PC-3 (cell line): ENCODE data around the gene TMEM131. TPM values are rescaled to one million over a fixed set of nuclear protein-coding genes. Genes with fewer than 3 reads are reported as not detected.

Experiments used
- ATAC-seq: fragments of 200-7000 bp; cut with Tn5 transposase; 2 replicates; pipeline ENCODE4 v1.9.1; 2020; ENCODE audit warnings: mild to moderate bottlenecking, moderate library complexity
- BruUV-seq: library from RNA; stranded (reverse); fragments of 400-500 nt; replicated peaks from 2 replicates; lab custom pipeline; 2021; lab: Mats Ljungman, UMichigan
- CTCF ChIA-PET: fragments of 300-600 bp; sonication (Branson Sonifier 250); formaldehyde crosslinking; loops from one replicate; lab custom pipeline; 2022; ENCODE audit warnings: antibody characterized with exemption; lab: Charles Lee
- POLR2A ChIA-PET: fragments of 300-600 bp; sonication (Branson Sonifier 250); formaldehyde crosslinking; loops from one replicate; lab custom pipeline; 2022; ENCODE audit warnings: antibody characterized with exemption; ENCODE audit not compliant: unreplicated experiment; lab: Charles Lee
- DNase-seq: peaks from one replicate; pipeline ENCODE4 v3.0.0-alpha.2; 2015
- H2AFZ ChIP-seq: fragments of 300-600 bp; sonication (generic); 2 replicates; pipeline ENCODE4 v1.6.0; 2016; ENCODE audit warnings: antibody characterized with exemption, low read length
- H3F3A ChIP-seq: fragments of 300-600 bp; sonication (generic); one replicate; pipeline ENCODE4 v1.6.0; 2017; ENCODE audit warnings: antibody characterized with exemption, low read length, control low read depth, mild to moderate bottlenecking; ENCODE audit not compliant: unreplicated experiment
- H3K27ac ChIP-seq: fragments of 300-600 bp; sonication (generic); 2 replicates; pipeline ENCODE4 v1.5.1; 2016; ENCODE audit warnings: mild to moderate bottlenecking, low read length
- H3K27me3 ChIP-seq: fragments of 300-600 bp; sonication (generic); 2 replicates; pipeline ENCODE4 v1.6.1; 2016; ENCODE audit warnings: low read length, mixed read lengths
- H3K36me3 ChIP-seq: fragments of 300-600 bp; sonication (generic); 2 replicates; pipeline ENCODE4 v1.6.1; 2016; ENCODE audit warnings: low read depth, mixed run types, low read length, mixed read lengths
- H3K4me1 ChIP-seq: fragments of 300-600 bp; sonication (generic); 2 replicates; pipeline ENCODE4 v1.5.1; 2016; ENCODE audit warnings: low read length; ENCODE audit not compliant: insufficient read depth
- H3K4me2 ChIP-seq: fragments of 300-600 bp; sonication (generic); 2 replicates; pipeline ENCODE4 v1.6.0; 2016; ENCODE audit warnings: low read length
- H3K4me3 ChIP-seq: fragments of 300-600 bp; sonication (generic); 2 replicates; pipeline ENCODE4 v1.5.1; 2016; ENCODE audit warnings: mild to moderate bottlenecking, low read length, mixed read lengths
- H3K79me2 ChIP-seq: fragments of 300-600 bp; sonication (generic); 2 replicates; pipeline ENCODE4 v1.6.1; 2017; ENCODE audit warnings: low read length, mixed read lengths
- H3K9ac ChIP-seq: fragments of 300-600 bp; sonication (generic); 2 replicates; pipeline ENCODE4 v1.6.0; 2016; ENCODE audit warnings: mild to moderate bottlenecking, low read length
- H3K9me2 ChIP-seq: fragments of 300-600 bp; sonication (generic); replicated peaks from 2 replicates; pipeline ENCODE4 v1.6.1; 2016; ENCODE audit warnings: mixed run types, low read length, mixed read lengths
- H3K9me3 ChIP-seq: fragments of 300-600 bp; sonication (generic); 2 replicates; pipeline ENCODE4 v1.6.1; 2016; ENCODE audit warnings: low read length, mixed read lengths
- H4K20me1 ChIP-seq: fragments of 300-600 bp; sonication (generic); 2 replicates; pipeline ENCODE4 v1.6.1; 2016; ENCODE audit warnings: low read length, mixed read lengths
- CTCF ChIP-seq: fragments of 300-600 bp; sonication (generic); conservative IDR thresholded peaks from 2 replicates; pipeline ENCODE4 v1.5.1; 2017; ENCODE audit warnings: antibody characterized with exemption, low read depth, mild to moderate bottlenecking, low read length
- EZH2 ChIP-seq: fragments of 300-600 bp; sonication (generic); IDR thresholded peaks from one replicate; pipeline ENCODE4 v1.6.1; 2017; ENCODE audit warnings: antibody characterized with exemption, mild to moderate bottlenecking, low read length; ENCODE audit not compliant: unreplicated experiment
- EZH2phosphoT487 ChIP-seq: fragments of 300-600 bp; sonication (generic); IDR thresholded peaks from 2 replicates; pipeline ENCODE4 v1.6.1; 2018; ENCODE audit warnings: mild to moderate bottlenecking, antibody characterized with exemption, low read length, borderline replicate concordance
- intact Hi-C: fragments of 100-400 bp; cut with micrococcal nuclease; formaldehyde crosslinking; loops from 2 replicates; pipeline ENCODE4 v1.9.0; 2023
- total RNA-seq: library from RNA; depleted of rRNA; stranded (reverse); fragments of >200 nt; gene quantifications from 2 replicates; pipeline ENCODE4 v1.2.3, GENCODE V29; 2014

Gene TMEM131
- total RNA-seq, 1 experiment from 2014 or later = 21.1 TPM

- Histone ChIP-seq H3K9me3 (no peaks in the 10 kb centered on the region), H3K79me2 (no peaks in the 10 kb centered on the region), H3K4me3 (no peak overlapping the region), H4K20me1 (no peaks in the 10 kb centered on the region), H3K27me3 (no peaks in the 10 kb centered on the region), H3K9me2 (no peaks in the 10 kb centered on the region), H3K9ac (no peak overlapping the region), H3K27ac (no peak overlapping the region), H3K4me1 (no peaks in the 10 kb centered on the region), H3K36me3 (no peaks in the 10 kb centered on the region), H3F3A (no peaks in the 10 kb centered on the region), H3K4me2 (no peak overlapping the region), H2AFZ (no peak overlapping the region)
- DNase-seq (no peak), ATAC-seq (no peak)
- TF ChIP-seq EZH2 (no peak), CTCF (no peak), EZH2phosphoT487 (no peak)
- intact Hi-C loops = no loop called here
- ChIA-PET POLR2A (interaction anchor here (0.6 kb wide), 1 partner anchor 30 kb away, joined by 4 read pairs; no protein-coding TSS in a partner anchor), CTCF (no interaction called here)
- BruUV-seq = no TSS peak
These were observed 42.1 kb upstream of the TMEM131 start for GRCh38 chr2:98037666-98038336.

DNA sequence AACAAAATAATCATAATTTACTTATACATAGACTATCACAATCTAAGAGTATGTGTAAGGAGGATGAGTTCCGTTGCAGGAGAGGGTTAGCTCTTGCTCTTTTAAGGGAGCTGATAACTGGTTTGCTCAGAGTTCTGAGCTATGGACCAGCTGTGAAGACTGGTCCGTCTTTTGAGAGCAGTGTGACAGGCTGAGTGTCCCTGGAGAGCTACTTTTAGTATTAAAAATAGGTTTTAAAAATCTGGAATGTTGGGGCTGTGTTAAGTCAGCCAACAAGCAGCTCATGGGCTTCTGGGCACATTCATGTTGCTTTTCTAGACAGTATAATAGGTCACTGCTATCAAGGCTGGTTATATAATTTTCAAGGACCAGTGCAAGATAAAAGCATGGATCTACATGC is 41.5 kb upstream of the TMEM131 start:
- no peaks in the 10 kb centered on the region for H3K9me3 ChIP-seq
- no peaks in the 10 kb centered on the region for H3K27me3 ChIP-seq
- H3K27ac ChIP-seq = no peak overlapping the region
- H4K20me1 ChIP-seq = no peaks in the 10 kb centered on the region
- no peaks in the 10 kb centered on the region for H3K4me1 ChIP-seq
- H3K79me2 ChIP-seq = no peaks in the 10 kb centered on the region
- H3F3A ChIP-seq = no peaks in the 10 kb centered on the region
- no peaks in the 10 kb centered on the region for H3K9me2 ChIP-seq
- ChIA-PET CTCF (no interaction called here), POLR2A (no interaction called here)
- H3K4me3 ChIP-seq = no peak overlapping the region
- H3K4me2 ChIP-seq = no peak overlapping the region
- no peak overlapping the region for H3K9ac ChIP-seq
- H3K36me3 ChIP-seq = no peaks in the 10 kb centered on the region
- no peak overlapping the region for H2AFZ ChIP-seq
- BruUV-seq = no TSS peak
- DNase-seq = no peak
- ATAC-seq = no peak
- intact Hi-C loops = no loop called here
- no peak for TF ChIP-seq EZH2phosphoT487
- TF ChIP-seq CTCF = no peak
- no peak for TF ChIP-seq EZH2

DNA sequence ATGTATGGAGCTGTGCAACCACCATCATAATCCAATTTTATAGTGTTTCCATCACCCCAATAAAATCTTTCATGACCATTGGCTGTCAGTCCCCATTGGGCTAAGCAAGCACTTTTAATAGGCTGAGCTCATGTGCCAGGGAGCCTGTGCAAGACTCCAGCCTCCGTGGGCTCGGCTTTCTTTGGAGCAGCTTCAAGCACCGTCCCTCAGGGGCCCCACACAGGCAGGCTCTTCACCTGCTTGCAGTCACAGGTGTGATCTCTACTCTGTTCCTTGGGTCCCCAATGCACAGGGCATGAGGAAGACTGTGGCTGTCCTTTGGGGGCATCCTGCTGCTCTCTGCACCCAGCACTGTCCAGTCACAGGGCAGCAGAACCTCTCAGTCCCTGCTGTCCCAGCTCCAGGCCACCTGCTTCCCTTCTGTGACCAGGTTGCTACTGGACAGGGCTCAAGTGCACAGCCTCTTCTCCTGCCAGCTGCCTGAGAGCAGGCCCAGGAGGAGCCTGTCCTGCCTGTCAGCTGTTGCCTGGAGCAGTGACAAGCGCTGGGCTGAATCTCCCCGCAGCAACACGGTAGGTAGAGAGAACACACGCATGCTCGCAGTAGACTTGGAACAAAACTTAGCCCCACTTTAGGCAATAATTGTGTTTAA is 40.7 kb upstream of the TMEM131 start:
- Histone ChIP-seq H3K4me3 (no peak overlapping the region), H3K9ac (no peak overlapping the region), H3F3A (no peaks in the 10 kb centered on the region), H2AFZ (no peak overlapping the region), H3K9me3 (no peaks in the 10 kb centered on the region), H3K9me2 (no peaks in the 10 kb centered on the region), H3K27ac (no peak overlapping the region), H3K27me3 (no peaks in the 10 kb centered on the region), H3K36me3 (no peaks in the 10 kb centered on the region), H3K4me2 (no peak overlapping the region), H4K20me1 (no peaks in the 10 kb centered on the region), H3K4me1 (no peaks in the 10 kb centered on the region), H3K79me2 (no peaks in the 10 kb centered on the region)
- BruUV-seq = no TSS peak
- ATAC-seq = peak; percentile 42; the same call in 1 of the 2 replicates
- CTCF ChIA-PET = no interaction called here
- TF ChIP-seq CTCF (no peak), EZH2phosphoT487 (no peak), EZH2 (no peak)
- no peak for DNase-seq
- POLR2A ChIA-PET = no interaction called here
- intact Hi-C loops = no loop called here
